Cardiac fibroblast (primary cell): Measurements from ENCODE around the gene ZNF500.
A peak's percentile ranks its signal among the peaks of the same experiment; 100 is the strongest.
"Not testable (repeated sequence)": the region's sequence is repeated elsewhere in the genome, so short reads cannot be mapped to it uniquely, and the experiment has no call there.

Experiments
- DNase-seq, 2 donors: peaks; one replicate each; pipeline versions ENCODE4 v3.0.0 to v3.0.0-alpha.2; 2010; ENCODE audit warnings: low read depth in 2 of 2
- H3K4me3 ChIP-seq, 2 donors: replicated peaks in 1 of 2; 1 replicate in 1 of 2; 2 replicates in 1 of 2; pipeline ENCODE4 v1.5.1; 2011; ENCODE audit warnings: low read depth in 2 of 2, low read length in 2 of 2, mild to moderate bottlenecking in 2 of 2, moderate library complexity in 1 of 2
- CTCF ChIP-seq: IDR thresholded peaks from one replicate; pipeline ENCODE4 v1.5.1; 2011; ENCODE audit warnings: low read depth, mild to moderate bottlenecking, low read length, inconsistent platforms

Gene ZNF500

GRCh38 chr16:4746215-4746614, 20.7 kb downstream of the ZNF500 start:
- TF ChIP-seq CTCF = no peak

GRCh38 chr16:4745274-4745569, 21.7 kb downstream of the ZNF500 start:
- DNase-seq = no peak
- no peak overlapping the region for H3K4me3 ChIP-seq
- TF ChIP-seq CTCF = no peak

More at GRCh38 chr16:4746215-4746614, 20.7 kb downstream of the ZNF500 start:
- H3K4me3 ChIP-seq = no peak overlapping the region
- DNase-seq = no peak

GRCh38 chr16:4744555-4745273, 22.2 kb downstream of the ZNF500 start:
- no peak for DNase-seq
- TF ChIP-seq CTCF = no peak
- no peak overlapping the region for H3K4me3 ChIP-seq

- TF ChIP-seq CTCF = no peak
- peak in 1 of 2 donors; percentile 7 for DNase-seq
- peak overlapping the region in 1 of 2 donors; percentile 21 for H3K4me3 ChIP-seq
These were observed 23.6 kb downstream of the ZNF500 start for GRCh38 chr16:4743226-4743878.

- DNase-seq, H3K4me3 ChIP-seq: not testable (repeated sequence)
These were observed 28.6 kb downstream of the ZNF500 start for GRCh38 chr16:4738370-4738769.

- no peak for TF ChIP-seq CTCF
- no peak for DNase-seq
- H3K4me3 ChIP-seq = no peak overlapping the region
These were observed 29.4 kb downstream of the ZNF500 start for GRCh38 chr16:4737545-4737944.

GRCh38 chr16:4736546-4736945, 30.4 kb downstream of the ZNF500 start:
- TF ChIP-seq CTCF = no peak
- no peak overlapping the region for H3K4me3 ChIP-seq

More at GRCh38 chr16:4736546-4736945, 30.4 kb downstream of the ZNF500 start:
- DNase-seq = no peak
